ENCODE results near the gene RGS10. TPM values are rescaled to one million over a fixed set of nuclear protein-coding genes. Genes with fewer than 3 reads are reported as not detected.
A peak's percentile ranks its signal among the peaks of the same experiment; 100 is the strongest.

Gene RGS10
- total and polyA plus RNA-seq, 10 of the 15 experiments (the other 5 are each of a cell fraction or from before 2014, with no cell fraction given) = 72.8 to 193 (median 127) TPM

DNA sequence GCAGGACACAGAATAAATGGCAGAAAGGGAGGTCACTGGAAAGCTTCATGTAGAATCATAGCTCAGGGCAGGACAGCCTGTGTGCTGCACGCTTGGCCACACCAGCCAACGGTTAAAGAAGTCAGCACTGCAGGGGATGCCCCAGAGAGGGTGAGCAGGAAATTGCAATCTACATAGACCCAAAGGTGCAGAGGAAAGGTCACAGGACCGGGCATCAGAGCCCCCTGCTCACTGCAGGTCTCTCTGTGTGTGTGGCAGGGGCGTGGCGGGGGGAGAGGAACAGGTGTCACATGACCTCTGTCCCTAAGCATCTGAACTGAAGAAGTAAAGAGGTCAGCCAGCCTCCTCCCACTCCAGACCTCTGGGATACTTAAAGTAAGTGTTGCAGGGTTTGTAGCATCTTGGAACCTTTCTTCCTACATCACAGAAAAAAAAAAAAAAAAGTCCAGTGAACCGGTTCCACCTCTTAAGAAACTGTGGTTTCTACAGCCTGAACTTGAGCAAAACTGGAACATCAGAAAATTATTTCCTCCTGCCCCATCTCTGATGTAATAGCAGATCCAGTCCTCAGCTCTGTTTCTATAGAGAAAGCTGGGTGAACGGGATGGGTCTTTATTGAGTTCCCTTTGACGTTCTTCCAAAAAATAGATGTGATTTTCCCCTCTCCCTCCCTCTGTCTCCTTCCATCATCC is 64.3 kb downstream of the RGS10 start:
- ChIA-PET SMC1A (ENCODE audit: uncharacterized antibody, unreplicated experiment) (interaction anchor here (0.8 to 2.5 kb wide), 20 partner anchors 8 to 298 kb away, joined by 3 to 13 read pairs (median 4); no protein-coding TSS in a partner anchor), RAD21 (ENCODE audit: unreplicated experiment) (interaction anchor here (0.9 to 1.7 kb wide), 8 partner anchors 10 to 279 kb away, joined by 3 to 10 read pairs (median 4); partner anchors contain the start of gene GRK5), CTCF (interaction anchor here (1.0 to 2.1 kb wide), 12 partner anchors 8 to 283 kb away, joined by 3 to 23 read pairs (median 4); partner anchors contain the start of gene GRK5), POLR2A (interaction anchor here (0.7 to 1.7 kb wide), 4 partner anchors 9 to 119 kb away, joined by 3 to 8 read pairs (median 3); no protein-coding TSS in a partner anchor)
- BruUV-seq (replicated peaks) = no TSS peak
- Histone ChIP-seq H3K4me2 (ENCODE audit: control insufficient read depth, insufficient read depth) (peak overlapping the region; percentile 84), H3K9ac (ENCODE audit: control insufficient read depth, insufficient read depth, low read length) (peak overlapping the region; percentile 9), H3K36me3 (ENCODE audit: control insufficient read depth in 2 of 2, insufficient read depth in 2 of 2, low read length in 1 of 2) (no peaks in the 10 kb centered on the region), H3K9me3 (replicated peaks; ENCODE audit: control insufficient read depth, insufficient read depth, low read length) (peaks cover 4% of the 10 kb centered on the region; the same call in 1 of the 3 replicates), H3K79me2 (ENCODE audit: control insufficient read depth, insufficient read depth, low read length) (no peaks in the 10 kb centered on the region), H3K4me3 (peak overlapping the region; percentile 35; the same call in 1 of the 2 replicates), H3K4me1 (ENCODE audit: control insufficient read depth, insufficient read depth, low read length) (peaks cover 25% of the 10 kb centered on the region), H4K20me1 (ENCODE audit: control insufficient read depth, insufficient read depth) (no peaks in the 10 kb centered on the region), H3K27ac (ENCODE audit: control insufficient read depth, insufficient read depth) (peak overlapping the region; percentile 30; the same call in 1 of the 2 replicates), H2AFZ (ENCODE audit: control insufficient read depth, low read depth, low read length) (peak overlapping the region; percentile 39; the same call in 1 of the 2 replicates), H3K27me3 (replicated peaks in 1 of 2; ENCODE audit: control insufficient read depth in 2 of 2, insufficient read depth in 2 of 2, low read length in 1 of 2) (no peaks in the 10 kb centered on the region)
- ATAC-seq (peak; percentile 98), FAIRE-seq (peak; percentile 56), DNase-seq (ENCODE audit: low read depth, low spot score) (peak; percentile 46)
- intact Hi-C loops (cut with micrococcal nuclease; ENCODE audit: unreplicated experiment) = no loop called here
- WGBS (ENCODE audit: insufficient coverage, insufficient replicate concordance, low lambda C conversion rate, missing lambda C conversion rate) = 2% methylated on average over 8 of the region's 8 CpGs
- in situ Hi-C loops (cut with MboI) = no loop called here
- TF ChIP-seq IKZF1 (conservative IDR thresholded peaks at IDR 0.05) (peak; percentile 9), RBBP5 (conservative IDR thresholded peaks at IDR 0.05) (no peak), POU2F2 (IDR thresholded peaks at IDR 0.05; ENCODE audit: borderline replicate concordance, low read depth, low read length) (0 out of 3 replicates have a peak, but pooled peaks have one; percentile 12), CREB1 (IDR thresholded peaks at IDR 0.05; ENCODE audit: low read depth) (0 out of 2 replicates have a peak, but pooled peaks have one; percentile 8), ETV6 (conservative IDR thresholded peaks at IDR 0.05 in 1 of 2, IDR thresholded peaks at IDR 0.05 in 1 of 2; ENCODE audit: borderline replicate concordance in 1 of 2, low read depth in 1 of 2) (peak in 1 of 2 experiments; percentile 47; a peak in 1 of 4 replicates), HDGF (IDR thresholded peaks at IDR 0.05) (no peak), KLF5 (IDR thresholded peaks at IDR 0.05; ENCODE audit: partially characterized antibody) (no peak), FOXM1 (IDR thresholded peaks at IDR 0.05; ENCODE audit: low read depth, low read length) (no peak), RELA (IDR thresholded peaks at IDR 0.05; ENCODE audit: borderline replicate concordance, partially characterized antibody) (peak; percentile 35), TBL1XR1 (IDR thresholded peaks at IDR 0.05; ENCODE audit: low read depth, low read length) (no peak), KAT2A (conservative IDR thresholded peaks at IDR 0.05; ENCODE audit: control insufficient read depth, low read depth, low read length) (no peak), NBN (IDR thresholded peaks at IDR 0.05) (no peak), MEF2A (IDR thresholded peaks at IDR 0.05; ENCODE audit: insufficient read depth, low read depth, low read length) (0 out of 2 replicates have a peak, but pooled peaks have one; percentile 18), RUNX3 (IDR thresholded peaks at IDR 0.05; ENCODE audit: low read length) (peak; percentile 35)
- TF ChIP-seq, protein P1, sequence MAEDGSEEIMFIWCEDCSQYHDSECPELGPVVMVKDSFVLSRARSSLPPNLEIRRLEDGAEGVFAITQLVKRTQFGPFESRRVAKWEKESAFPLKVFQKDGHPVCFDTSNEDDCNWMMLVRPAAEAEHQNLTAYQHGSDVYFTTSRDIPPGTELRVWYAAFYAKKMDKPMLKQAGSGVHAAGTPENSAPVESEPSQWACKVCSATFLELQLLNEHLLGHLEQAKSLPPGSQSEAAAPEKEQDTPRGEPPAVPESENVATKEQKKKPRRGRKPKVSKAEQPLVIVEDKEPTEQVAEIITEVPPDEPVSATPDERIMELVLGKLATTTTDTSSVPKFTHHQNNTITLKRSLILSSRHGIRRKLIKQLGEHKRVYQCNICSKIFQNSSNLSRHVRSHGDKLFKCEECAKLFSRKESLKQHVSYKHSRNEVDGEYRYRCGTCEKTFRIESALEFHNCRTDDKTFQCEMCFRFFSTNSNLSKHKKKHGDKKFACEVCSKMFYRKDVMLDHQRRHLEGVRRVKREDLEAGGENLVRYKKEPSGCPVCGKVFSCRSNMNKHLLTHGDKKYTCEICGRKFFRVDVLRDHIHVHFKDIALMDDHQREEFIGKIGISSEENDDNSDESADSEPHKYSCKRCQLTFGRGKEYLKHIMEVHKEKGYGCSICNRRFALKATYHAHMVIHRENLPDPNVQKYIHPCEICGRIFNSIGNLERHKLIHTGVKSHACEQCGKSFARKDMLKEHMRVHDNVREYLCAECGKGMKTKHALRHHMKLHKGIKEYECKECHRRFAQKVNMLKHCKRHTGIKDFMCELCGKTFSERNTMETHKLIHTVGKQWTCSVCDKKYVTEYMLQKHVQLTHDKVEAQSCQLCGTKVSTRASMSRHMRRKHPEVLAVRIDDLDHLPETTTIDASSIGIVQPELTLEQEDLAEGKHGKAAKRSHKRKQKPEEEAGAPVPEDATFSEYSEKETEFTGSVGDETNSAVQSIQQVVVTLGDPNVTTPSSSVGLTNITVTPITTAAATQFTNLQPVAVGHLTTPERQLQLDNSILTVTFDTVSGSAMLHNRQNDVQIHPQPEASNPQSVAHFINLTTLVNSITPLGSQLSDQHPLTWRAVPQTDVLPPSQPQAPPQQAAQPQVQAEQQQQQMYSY (CRISPR knock-in tag; IDR thresholded peaks at IDR 0.05) = no peak
- TF ChIP-seq, protein P2, sequence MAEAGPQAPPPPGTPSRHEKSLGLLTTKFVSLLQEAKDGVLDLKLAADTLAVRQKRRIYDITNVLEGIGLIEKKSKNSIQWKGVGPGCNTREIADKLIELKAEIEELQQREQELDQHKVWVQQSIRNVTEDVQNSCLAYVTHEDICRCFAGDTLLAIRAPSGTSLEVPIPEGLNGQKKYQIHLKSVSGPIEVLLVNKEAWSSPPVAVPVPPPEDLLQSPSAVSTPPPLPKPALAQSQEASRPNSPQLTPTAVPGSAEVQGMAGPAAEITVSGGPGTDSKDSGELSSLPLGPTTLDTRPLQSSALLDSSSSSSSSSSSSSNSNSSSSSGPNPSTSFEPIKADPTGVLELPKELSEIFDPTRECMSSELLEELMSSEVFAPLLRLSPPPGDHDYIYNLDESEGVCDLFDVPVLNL (IDR thresholded peaks at IDR 0.05; ENCODE audit: low read depth, low read length) = no peak
- TF ChIP-seq, protein P3, sequence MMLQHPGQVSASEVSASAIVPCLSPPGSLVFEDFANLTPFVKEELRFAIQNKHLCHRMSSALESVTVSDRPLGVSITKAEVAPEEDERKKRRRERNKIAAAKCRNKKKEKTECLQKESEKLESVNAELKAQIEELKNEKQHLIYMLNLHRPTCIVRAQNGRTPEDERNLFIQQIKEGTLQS (IDR thresholded peaks at IDR 0.05; ENCODE audit: borderline replicate concordance, extremely low read depth, low read depth, low read length) = no peak
